Upper lobe of left lung (tissue), 6 donors: Measurements from ENCODE around the gene AVEN. TPM values are rescaled to one million over a fixed set of nuclear protein-coding genes. Genes with fewer than 3 reads are reported as not detected.
A peak's percentile ranks its signal among the peaks of the same experiment; 100 is the strongest.

Experiments
- ATAC-seq, 2 donors: fragments of 200-7000 bp; cut with Tn5 transposase; one replicate each; pipeline ENCODE4 v1.9.1; 2022; ENCODE audit warnings: mild to moderate bottlenecking in 2 of 2, moderate library complexity in 2 of 2; ENCODE audit not compliant: low FRiP score in 2 of 2
- DNase-seq, 2 donors: peaks; one replicate each; pipeline ENCODE4 v3.0.0-alpha.2; 2019 to 2020
- H3K27ac ChIP-seq, 4 donors: fragments of 200-600 bp; sonication (generic); one replicate each; pipeline ENCODE4 v1.5.1; 2016 to 2019
- H3K27me3 ChIP-seq, 4 donors: fragments of 200-600 bp; sonication (generic); one replicate each; pipeline ENCODE4 v1.5.1; 2017 to 2019
- H3K36me3 ChIP-seq, 4 donors: fragments of 200-600 bp; sonication (generic); one replicate each; pipeline ENCODE4 v1.5.1; 2016 to 2019
- H3K4me1 ChIP-seq, 4 donors: fragments of 200-600 bp; sonication (generic); one replicate each; pipeline ENCODE4 v1.5.1; 2018 to 2019
- H3K4me3 ChIP-seq, 4 donors: fragments of 200-600 bp; sonication (generic); one replicate each; pipeline ENCODE4 v1.5.1; 2017 to 2019; ENCODE audit warnings: mild to moderate bottlenecking in 2 of 4, moderate library complexity in 1 of 4
- H3K9me3 ChIP-seq, 4 donors: fragments of 200-600 bp; sonication (generic); one replicate each; pipeline ENCODE4 v1.5.1; 2018 to 2019
- EP300 ChIP-seq, 4 donors: sonication (generic); formaldehyde crosslinking; IDR thresholded peaks; one replicate each; pipeline ENCODE4 v1.5.1; 2017; ENCODE audit warnings: antibody characterized with exemption in 4 of 4, control low read depth in 2 of 4
- POLR2A ChIP-seq, 4 donors: fragments of 450-650 bp; IDR thresholded peaks; one replicate each; pipeline ENCODE4 v1.5.1; 2016 to 2017; ENCODE audit warnings: antibody characterized with exemption in 4 of 4, mild to moderate bottlenecking in 2 of 4
- POLR2AphosphoS5 ChIP-seq, 2 donors: sonication (generic); formaldehyde crosslinking; IDR thresholded peaks; one replicate each; pipeline ENCODE4 v1.5.1; 2017; ENCODE audit warnings: antibody characterized with exemption in 2 of 2
- WGBS, 2 donors: methylation state at CpG; one replicate each; pipeline ENCODE4 v1.1.5; 2017 to 2018; 5-methylcytosine and 5-hydroxymethylcytosine counted together
- total RNA-seq, 6 donors: library from RNA; depleted of rRNA in 4 of 6; stranded (reverse); fragments of >200 nt in 4 of 6; gene quantifications; one replicate each; pipeline versions ENCODE4 v1.1.0 to v1.2.1, GENCODE V29; 2016 to 2021
- TF ChIP-seq, protein P1 (sequence below), 6 experiments: fragments of 450-650 bp in 4 of 6; fragments of 200-600 bp in 2 of 6; sonication (generic) in 2 of 6; IDR thresholded peaks; one replicate each; pipeline ENCODE4 v1.5.1; 2016 to 2019; ENCODE audit warnings: antibody characterized with exemption in 6 of 6
- donor health status: DM: no; HTN: no; CAD: no; lungs with moderate emphysema.
- donor health status: DM: no; HTN: yes; CAD: no; lungs with severe emphysema.

AVEN gene, protein sequence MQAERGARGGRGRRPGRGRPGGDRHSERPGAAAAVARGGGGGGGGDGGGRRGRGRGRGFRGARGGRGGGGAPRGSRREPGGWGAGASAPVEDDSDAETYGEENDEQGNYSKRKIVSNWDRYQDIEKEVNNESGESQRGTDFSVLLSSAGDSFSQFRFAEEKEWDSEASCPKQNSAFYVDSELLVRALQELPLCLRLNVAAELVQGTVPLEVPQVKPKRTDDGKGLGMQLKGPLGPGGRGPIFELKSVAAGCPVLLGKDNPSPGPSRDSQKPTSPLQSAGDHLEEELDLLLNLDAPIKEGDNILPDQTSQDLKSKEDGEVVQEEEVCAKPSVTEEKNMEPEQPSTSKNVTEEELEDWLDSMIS
- 10 to 100 TPM in 2 of 6 donors, 1 to 10 TPM in 4; 6.9 to 38.8 (median 9.9) TPM for total RNA-seq

DNA sequence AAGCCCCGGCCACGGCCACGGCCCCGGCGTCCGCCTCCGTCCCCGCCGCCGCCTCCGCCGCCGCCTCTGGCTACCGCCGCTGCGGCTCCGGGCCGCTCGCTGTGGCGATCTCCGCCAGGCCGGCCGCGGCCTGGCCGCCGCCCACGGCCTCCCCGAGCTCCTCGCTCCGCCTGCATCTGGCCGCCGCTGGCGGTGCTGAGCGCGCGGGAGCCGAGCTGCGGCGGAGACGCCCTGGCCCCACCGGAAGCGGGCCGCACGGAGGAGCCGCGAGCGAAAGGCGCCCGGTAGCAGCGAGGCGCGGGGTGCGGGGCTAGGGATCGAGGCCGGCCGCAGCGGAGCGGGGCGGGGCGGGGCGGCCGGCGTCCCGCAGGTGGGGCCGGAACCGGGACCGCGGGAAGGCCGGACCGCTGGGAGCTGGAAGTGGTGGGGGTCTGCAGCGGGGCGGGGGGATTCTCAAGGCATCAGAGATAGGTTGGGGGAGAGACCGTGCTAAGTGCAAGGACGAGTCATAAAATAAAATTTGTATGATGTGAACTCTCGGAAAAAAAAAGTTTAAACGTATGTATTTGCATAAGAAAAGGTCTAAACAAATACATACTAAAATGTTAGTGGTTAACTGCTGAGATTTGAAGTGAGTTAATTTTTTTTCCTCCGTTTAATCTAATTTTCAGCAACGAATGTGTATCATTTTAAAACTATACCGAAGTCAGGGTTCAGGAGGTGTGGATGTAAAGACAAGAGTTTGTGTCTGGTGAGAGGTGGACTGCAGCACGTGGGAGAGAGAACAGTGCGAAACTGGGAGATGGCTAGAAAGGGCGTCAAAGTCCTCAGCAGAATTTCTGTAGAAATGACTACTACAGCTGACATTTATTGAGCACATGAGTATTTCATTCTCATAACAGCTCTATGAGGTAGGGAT lies at the start of gene AVEN:
TSS of gene AVEN (minus strand) at position 334 of the 919 bp plus-strand sequence. CDS start at position 176, 158 bp downstream.
- H3K4me1 ChIP-seq = peaks cover 12 to 20% (median 13%) of the 10 kb centered on the region in 4 donors
- H3K9me3 ChIP-seq = no peaks in the 10 kb centered on the region
- H3K4me3 ChIP-seq = peak within 1 kb of the TSS; percentile 71 to 92 (median 90)
- ATAC-seq (peak; percentile 48 to 83), DNase-seq (peak; percentile 35 to 93)
- TF ChIP-seq EP300 (IDR thresholded peaks at IDR 0.05) = no peak
- TF ChIP-seq, protein P1, sequence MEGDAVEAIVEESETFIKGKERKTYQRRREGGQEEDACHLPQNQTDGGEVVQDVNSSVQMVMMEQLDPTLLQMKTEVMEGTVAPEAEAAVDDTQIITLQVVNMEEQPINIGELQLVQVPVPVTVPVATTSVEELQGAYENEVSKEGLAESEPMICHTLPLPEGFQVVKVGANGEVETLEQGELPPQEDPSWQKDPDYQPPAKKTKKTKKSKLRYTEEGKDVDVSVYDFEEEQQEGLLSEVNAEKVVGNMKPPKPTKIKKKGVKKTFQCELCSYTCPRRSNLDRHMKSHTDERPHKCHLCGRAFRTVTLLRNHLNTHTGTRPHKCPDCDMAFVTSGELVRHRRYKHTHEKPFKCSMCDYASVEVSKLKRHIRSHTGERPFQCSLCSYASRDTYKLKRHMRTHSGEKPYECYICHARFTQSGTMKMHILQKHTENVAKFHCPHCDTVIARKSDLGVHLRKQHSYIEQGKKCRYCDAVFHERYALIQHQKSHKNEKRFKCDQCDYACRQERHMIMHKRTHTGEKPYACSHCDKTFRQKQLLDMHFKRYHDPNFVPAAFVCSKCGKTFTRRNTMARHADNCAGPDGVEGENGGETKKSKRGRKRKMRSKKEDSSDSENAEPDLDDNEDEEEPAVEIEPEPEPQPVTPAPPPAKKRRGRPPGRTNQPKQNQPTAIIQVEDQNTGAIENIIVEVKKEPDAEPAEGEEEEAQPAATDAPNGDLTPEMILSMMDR (IDR thresholded peaks at IDR 0.05) = peak in 2 of 6 experiments; percentile 31 to 36
- 1 to 4% methylated on average over 17 to 19 of the region's 82 CpGs for WGBS, 2 donors
- no peaks in the 10 kb centered on the region for H3K27me3 ChIP-seq
- no peaks in the 10 kb centered on the region for H3K36me3 ChIP-seq
- H3K27ac ChIP-seq = peak within 1 kb of the TSS; percentile 84 to 97 (median 90)

DNA sequence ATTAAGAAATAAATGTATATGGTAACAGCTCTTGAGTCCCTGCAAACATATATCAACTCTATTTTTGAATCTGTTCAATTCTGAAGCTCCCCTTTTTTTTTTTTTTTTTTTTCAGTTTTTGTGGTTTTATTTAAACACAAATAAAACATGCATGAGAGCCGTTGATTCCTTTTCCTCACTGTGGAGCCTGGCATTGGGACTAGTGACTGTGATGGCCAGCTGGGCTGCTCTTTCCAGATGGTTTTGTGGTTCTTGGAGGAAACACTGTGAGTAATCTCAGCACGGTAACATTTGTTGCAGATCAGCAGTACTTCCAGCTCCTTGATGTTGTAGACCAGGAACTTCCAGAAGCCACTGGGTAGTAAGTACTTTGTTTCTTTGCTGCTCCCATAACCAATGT lies 46.7 kb upstream of the AVEN start:
- TF ChIP-seq, protein P1 (IDR thresholded peaks at IDR 0.05) = no peak
- no peak for TF ChIP-seq POLR2A (IDR thresholded peaks at IDR 0.05)
- Histone ChIP-seq H3K4me1 (no peaks in the 10 kb centered on the region), H3K27ac (no peak overlapping the region), H3K4me3 (no peak overlapping the region), H3K27me3 (no peaks in the 10 kb centered on the region), H3K9me3 (no peaks in the 10 kb centered on the region), H3K36me3 (peaks cover 4 to 73% (median 34%) of the 10 kb centered on the region in 4 donors)
- ATAC-seq = no peak
- WGBS, 2 donors = 76 to 80% methylated on average over 2 of the region's 2 CpGs
- no peak for DNase-seq

DNA sequence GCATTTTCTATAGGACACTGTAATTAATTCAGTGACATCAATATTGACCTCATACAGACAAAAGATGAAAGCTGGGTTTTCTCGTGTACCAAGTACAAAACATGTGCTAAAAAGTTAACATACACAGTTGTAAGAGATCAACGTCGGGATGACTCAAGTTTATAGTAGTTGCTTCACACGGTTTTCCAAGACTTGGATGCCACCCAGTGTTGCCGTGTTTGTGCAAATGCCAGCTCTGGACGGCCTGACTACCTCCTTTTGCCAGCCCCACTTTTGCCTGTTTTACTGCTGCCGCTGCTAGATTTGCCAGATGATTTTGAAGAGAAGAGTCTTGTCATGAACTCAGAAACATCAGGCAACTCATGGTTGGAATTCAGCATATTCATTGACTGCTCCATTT lies 45.1 kb upstream of the AVEN start:
- no peaks in the 10 kb centered on the region for H3K9me3 ChIP-seq
- ATAC-seq (no peak), DNase-seq (no peak)
- WGBS, 2 donors = 72 to 76% methylated on average over 7 of the region's 7 CpGs
- H3K4me3 ChIP-seq = no peak overlapping the region
- H3K27ac ChIP-seq = no peak overlapping the region
- peaks cover 4 to 61% (median 26%) of the 10 kb centered on the region in 4 donors for H3K36me3 ChIP-seq
- TF ChIP-seq POLR2A (IDR thresholded peaks at IDR 0.05) = no peak
- no peak for TF ChIP-seq POLR2AphosphoS5 (IDR thresholded peaks at IDR 0.05)
- TF ChIP-seq EP300 (IDR thresholded peaks at IDR 0.05) = no peak
- TF ChIP-seq, protein P1 (IDR thresholded peaks at IDR 0.05) = no peak
- no peaks in the 10 kb centered on the region for H3K27me3 ChIP-seq
- no peaks in the 10 kb centered on the region for H3K4me1 ChIP-seq

DNA sequence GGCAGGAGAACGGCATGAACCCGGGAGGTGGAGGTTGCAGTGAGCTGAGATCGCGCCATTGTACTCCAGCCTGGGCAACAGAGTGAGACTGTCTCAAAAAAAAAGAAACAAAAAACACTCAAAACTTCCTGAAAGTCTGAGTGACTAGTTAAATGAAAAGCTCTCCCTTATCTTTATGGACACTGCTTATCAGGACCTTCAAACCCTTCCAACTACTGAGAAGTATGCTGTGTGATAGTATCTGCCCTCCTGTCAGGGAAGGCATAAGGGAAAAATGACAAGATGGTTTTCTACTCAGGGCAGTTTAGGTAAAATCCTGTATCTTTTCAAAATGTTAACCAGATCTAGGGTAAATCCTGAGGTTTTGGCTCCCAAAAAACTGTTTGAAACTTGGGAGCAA lies 40.9 kb upstream of the AVEN start:
- DNase-seq = no peak
- H3K27ac ChIP-seq = no peak overlapping the region
- H3K27me3 ChIP-seq = no peaks in the 10 kb centered on the region
- H3K4me3 ChIP-seq = no peak overlapping the region
- H3K4me1 ChIP-seq = no peaks in the 10 kb centered on the region
- H3K9me3 ChIP-seq = no peaks in the 10 kb centered on the region
- no peak for ATAC-seq
- WGBS, 2 donors = 94 to 100% methylated on average over 4 of the region's 4 CpGs
- TF ChIP-seq POLR2AphosphoS5 (IDR thresholded peaks at IDR 0.05) = no peak
- H3K36me3 ChIP-seq = peaks cover 0 to 20% (median 2%) of the 10 kb centered on the region in 4 donors

DNA sequence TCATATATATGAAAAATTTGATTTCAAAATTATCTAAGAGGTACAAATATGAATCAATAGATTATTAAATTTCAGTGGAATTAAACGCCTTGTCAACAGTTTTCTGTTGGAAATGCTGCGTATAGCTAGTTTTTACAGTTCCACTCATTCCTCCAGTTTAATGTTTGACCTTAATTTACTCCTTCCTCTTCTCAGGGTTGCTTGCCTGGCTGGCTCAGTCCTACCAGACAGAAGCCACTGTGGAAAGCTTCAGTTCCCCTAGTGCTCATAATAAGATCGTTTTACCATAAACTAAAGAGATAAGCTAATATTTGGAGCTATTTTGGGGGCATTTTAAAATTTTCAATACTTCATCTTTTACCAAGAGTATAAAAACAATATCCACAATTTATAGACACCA lies 39.9 kb upstream of the AVEN start:
- Histone ChIP-seq H3K36me3 (peaks cover 0 to 12% (median 0%) of the 10 kb centered on the region in 4 donors), H3K4me1 (no peaks in the 10 kb centered on the region), H3K27me3 (no peaks in the 10 kb centered on the region), H3K9me3 (no peaks in the 10 kb centered on the region), H3K4me3 (no peak overlapping the region), H3K27ac (no peak overlapping the region)
- no peak for TF ChIP-seq EP300 (IDR thresholded peaks at IDR 0.05)
- no peak for TF ChIP-seq POLR2AphosphoS5 (IDR thresholded peaks at IDR 0.05)
- TF ChIP-seq, protein P1 (IDR thresholded peaks at IDR 0.05) = no peak
- no peak for TF ChIP-seq POLR2A (IDR thresholded peaks at IDR 0.05)
- 85 to 92% methylated on average over 3 of the region's 3 CpGs for WGBS, 2 donors
- no peak for ATAC-seq
- DNase-seq = no peak
